Fibroblast of lung (primary cell): ENCODE results near the gene RPL39L. TPM values are rescaled to one million over a fixed set of nuclear protein-coding genes. Genes with fewer than 3 reads are reported as not detected.

Experiments
- DNase-seq, 2 donors: peaks; one replicate each; pipeline versions ENCODE4 v3.0.0 to v3.0.0-alpha.2; 2010; ENCODE audit warnings: low read depth in 2 of 2
- H2AFZ ChIP-seq: 2 replicates; pipeline ENCODE4 v1.5.1; 2012; ENCODE audit warnings: low read length, control low read depth, inconsistent platforms
- H3K27ac ChIP-seq: 2 replicates; pipeline ENCODE4 v1.5.1; 2011; ENCODE audit warnings: low read length, control low read depth; ENCODE audit not compliant: insufficient read depth
- H3K27me3 ChIP-seq: 2 replicates; pipeline ENCODE4 v1.5.1; 2011; ENCODE audit warnings: mild to moderate bottlenecking, low read length; ENCODE audit not compliant: control insufficient read depth, insufficient read depth
- H3K36me3 ChIP-seq: 2 replicates; pipeline ENCODE4 v1.5.1; 2011; ENCODE audit warnings: low read length; ENCODE audit not compliant: control insufficient read depth, insufficient read depth
- H3K4me1 ChIP-seq: 2 replicates; pipeline ENCODE4 v1.5.1; 2011; ENCODE audit warnings: low read length; ENCODE audit not compliant: control insufficient read depth, insufficient read depth; ENCODE audit errors: extremely low read depth
- H3K4me2 ChIP-seq: 2 replicates; pipeline ENCODE4 v1.5.1; 2011; ENCODE audit warnings: low read length, control low read depth; ENCODE audit not compliant: insufficient read depth; ENCODE audit errors: extremely low read depth
- H3K4me3 ChIP-seq, 4 experiments: fragments of 200-600 bp in 1 of 4; sonication (generic) in 1 of 4; replicated peaks in 1 of 4; 2 replicates each; pipeline ENCODE4 v1.5.1; 2011 to 2016; ENCODE audit warnings: low read length in 4 of 4, low read depth in 3 of 4, mild to moderate bottlenecking in 3 of 4, control low read depth in 2 of 4, inconsistent platforms in 1 of 4, mixed read lengths in 1 of 4; ENCODE audit not compliant: insufficient read depth in 1 of 4; ENCODE audit errors: control extremely low read depth in 1 of 4
- H3K79me2 ChIP-seq: 2 replicates; pipeline ENCODE4 v1.5.1; 2012; ENCODE audit warnings: mild to moderate bottlenecking, low read length, inconsistent platforms; ENCODE audit not compliant: control insufficient read depth, insufficient read depth
- H3K9ac ChIP-seq: 2 replicates; pipeline ENCODE4 v1.5.1; 2011; ENCODE audit warnings: mild to moderate bottlenecking, low read length, control low read depth; ENCODE audit not compliant: insufficient read depth
- H3K9me3 ChIP-seq: 2 replicates; pipeline ENCODE4 v1.5.1; 2012; ENCODE audit warnings: low read depth, low read length; ENCODE audit not compliant: control insufficient read depth, insufficient read depth
- H4K20me1 ChIP-seq: 2 replicates; pipeline ENCODE4 v1.5.1; 2011; ENCODE audit warnings: low read length; ENCODE audit not compliant: control insufficient read depth, insufficient read depth; ENCODE audit errors: extremely low read depth
- CTCF ChIP-seq, 2 donors: IDR thresholded peaks in 1 of 2; conservative IDR thresholded peaks in 1 of 2; 1 replicate in 1 of 2; 2 replicates in 1 of 2; pipeline ENCODE4 v1.5.1; 2011 to 2012; ENCODE audit warnings: low read length in 2 of 2, control low read depth in 1 of 2, inconsistent platforms in 1 of 2, low read depth in 1 of 2, mild to moderate bottlenecking in 1 of 2
- EZH2 ChIP-seq: IDR thresholded peaks from 2 replicates; pipeline ENCODE4 v1.5.1; 2012; ENCODE audit warnings: low read length, control low read depth, mild to moderate bottlenecking; ENCODE audit errors: missing control alignments
- polyA plus RNA-seq, 2 donors: library from polyadenylated mRNA; depleted of rRNA in 1 of 2; stranded (reverse) in 1 of 2; unstranded in 1 of 2; fragments of >200 nt; gene quantifications; 2 replicates each; pipeline ENCODE4 v1.2.1, GENCODE V29; 2011 to 2012; ENCODE audit warnings: missing spikeins in 1 of 2
- total RNA-seq: library from RNA; depleted of rRNA; stranded (reverse); fragments of >200 nt; gene quantifications from 2 replicates; pipeline ENCODE4 v1.2.1, GENCODE V29; 2014

The RPL39L gene
- total and polyA plus RNA-seq, 2 donors (not counting 1 experiment from before 2014, with no cell fraction given) = 8.4 to 26.6 TPM

- Histone ChIP-seq H3K27me3 (peaks cover 16% of the 10 kb centered on the region), H3K79me2 (no peaks in the 10 kb centered on the region), H4K20me1 (no peaks in the 10 kb centered on the region), H3K27ac (no peak overlapping the region), H3K9me3 (no peaks in the 10 kb centered on the region), H3K4me2 (no peak overlapping the region), H3K9ac (no peak overlapping the region), H3K36me3 (no peaks in the 10 kb centered on the region), H3K4me3 (no peak overlapping the region), H3K4me1 (no peaks in the 10 kb centered on the region), H2AFZ (no peak overlapping the region)
- DNase-seq = peak; percentile 57 to 66
- TF ChIP-seq CTCF (conservative IDR thresholded peaks at IDR 0.05 in 1 of 2, IDR thresholded peaks at IDR 0.05 in 1 of 2; ENCODE audit: low read depth in 1 of 2, low read length in 2 of 2) (peak; percentile 52 to 63), EZH2 (no peak)
These were observed 25.8 kb upstream of the RPL39L start for GRCh38 chr3:187165144-187165543.

GRCh38 chr3:187162265-187162953 is 23.1 kb upstream of the RPL39L start:
- Histone ChIP-seq H3K4me1 (no peaks in the 10 kb centered on the region), H3K9ac (no peak overlapping the region), H3K36me3 (no peaks in the 10 kb centered on the region), H3K4me2 (no peak overlapping the region), H3K9me3 (no peaks in the 10 kb centered on the region), H4K20me1 (no peaks in the 10 kb centered on the region), H2AFZ (no peak overlapping the region), H3K4me3 (no peak overlapping the region), H3K27ac (no peak overlapping the region), H3K27me3 (peaks cover 19% of the 10 kb centered on the region), H3K79me2 (no peaks in the 10 kb centered on the region)
- no peak for DNase-seq
- TF ChIP-seq EZH2 (no peak), CTCF (conservative IDR thresholded peaks at IDR 0.05 in 1 of 2, IDR thresholded peaks at IDR 0.05 in 1 of 2; ENCODE audit: low read depth in 1 of 2, low read length in 2 of 2) (no peak)

GRCh38 chr3:187161556-187161955 is 22.3 kb upstream of the RPL39L start:
- Histone ChIP-seq H3K9ac (no peak overlapping the region), H3K9me3 (no peaks in the 10 kb centered on the region), H3K79me2 (no peaks in the 10 kb centered on the region), H3K4me1 (no peaks in the 10 kb centered on the region), H3K4me2 (no peak overlapping the region), H3K27me3 (peaks cover 19% of the 10 kb centered on the region), H3K36me3 (no peaks in the 10 kb centered on the region), H3K27ac (no peak overlapping the region), H2AFZ (no peak overlapping the region), H4K20me1 (no peaks in the 10 kb centered on the region), H3K4me3 (no peak overlapping the region)
- DNase-seq = no peak
- no peak for TF ChIP-seq EZH2
- TF ChIP-seq CTCF (conservative IDR thresholded peaks at IDR 0.05 in 1 of 2, IDR thresholded peaks at IDR 0.05 in 1 of 2; ENCODE audit: low read depth in 1 of 2, low read length in 2 of 2) = no peak
